IPS-20b (cell line): ENCODE results near the gene GALNTL6.

ENCODE experiments used
- H3K27ac ChIP-seq: one replicate; pipeline ENCODE4 v1.5.1; 2013; ENCODE audit warnings: low read length
- H3K27me3 ChIP-seq: 2 replicates; pipeline ENCODE4 v1.6.1; 2013; ENCODE audit warnings: mild to moderate bottlenecking, low read length, inconsistent platforms; ENCODE audit not compliant: insufficient read depth
- H3K36me3 ChIP-seq: 2 replicates; pipeline ENCODE4 v1.6.1; 2013; ENCODE audit warnings: low read depth, mild to moderate bottlenecking, inconsistent platforms, low read length, moderate library complexity; ENCODE audit not compliant: insufficient read depth
- H3K4me1 ChIP-seq: 2 replicates; pipeline ENCODE4 v1.6.1; 2013; ENCODE audit warnings: mild to moderate bottlenecking, control low read depth, inconsistent platforms, low read length, moderate library complexity; ENCODE audit not compliant: insufficient read depth
- H3K4me3 ChIP-seq: 2 replicates; pipeline ENCODE4 v1.5.1; 2013; ENCODE audit warnings: mild to moderate bottlenecking, low read length, inconsistent platforms
- H3K9ac ChIP-seq: 2 replicates; pipeline ENCODE4 v1.6.1; 2013; ENCODE audit warnings: low read depth, mild to moderate bottlenecking, inconsistent platforms, low read length, moderate library complexity
- H3K9me3 ChIP-seq: 2 replicates; pipeline ENCODE4 v1.6.1; 2013; ENCODE audit warnings: mild to moderate bottlenecking, low read depth, low read length, inconsistent platforms; ENCODE audit not compliant: insufficient read depth

GALNTL6 gene

DNA sequence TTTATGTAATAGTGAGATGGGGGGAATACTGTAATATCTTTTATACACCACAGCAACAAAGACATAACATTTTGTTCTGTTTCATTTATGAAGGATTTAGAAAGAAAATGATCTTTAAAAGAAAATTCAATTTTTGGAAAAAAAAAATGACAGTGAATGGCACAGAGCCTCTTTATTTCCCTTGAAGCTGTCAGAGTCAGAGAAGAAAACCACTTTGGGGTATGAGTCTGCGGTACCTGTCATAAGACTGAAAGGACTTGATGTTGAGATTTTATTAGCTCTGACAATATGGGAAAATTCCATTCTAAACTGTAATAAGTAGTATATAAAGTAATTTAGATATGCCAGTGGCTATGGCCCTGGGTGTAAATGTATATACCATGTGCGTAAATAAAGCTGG is 134.8 kb downstream of the GALNTL6 start:
- H3K27me3 ChIP-seq, result no peaks in the 10 kb centered on the region
- no peaks in the 10 kb centered on the region for H3K9me3 ChIP-seq
- H3K4me3 ChIP-seq, result no peak overlapping the region
- H3K9ac ChIP-seq, result no peak overlapping the region
- H3K36me3 ChIP-seq, result no peaks in the 10 kb centered on the region
- H3K4me1 ChIP-seq, result peaks cover 5% of the 10 kb centered on the region; the same call in 1 of the 2 replicates
- H3K27ac ChIP-seq, result no peak overlapping the region

DNA sequence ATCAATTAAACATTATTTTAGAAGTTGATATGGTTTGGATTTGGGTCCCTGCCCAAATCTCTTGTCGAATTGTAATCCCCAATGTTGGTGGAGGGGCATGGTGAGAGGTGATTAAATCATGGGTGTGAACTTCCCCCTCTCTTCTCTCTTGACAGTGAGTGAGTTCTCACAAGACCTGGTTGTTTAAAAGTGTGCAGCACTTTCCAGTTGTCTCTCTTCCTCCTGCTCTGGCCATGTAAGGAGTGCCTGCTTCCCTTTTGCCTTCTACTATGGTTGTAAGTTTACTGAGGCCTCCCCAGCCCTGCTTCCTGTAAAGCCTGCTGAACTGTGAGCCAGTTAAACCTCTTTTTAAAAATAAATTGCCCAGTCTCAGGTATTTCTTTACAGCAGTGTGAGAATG is 141.4 kb downstream of the GALNTL6 start:
- no peak overlapping the region for H3K27ac ChIP-seq
- H3K36me3 ChIP-seq, result no peaks in the 10 kb centered on the region

DNA sequence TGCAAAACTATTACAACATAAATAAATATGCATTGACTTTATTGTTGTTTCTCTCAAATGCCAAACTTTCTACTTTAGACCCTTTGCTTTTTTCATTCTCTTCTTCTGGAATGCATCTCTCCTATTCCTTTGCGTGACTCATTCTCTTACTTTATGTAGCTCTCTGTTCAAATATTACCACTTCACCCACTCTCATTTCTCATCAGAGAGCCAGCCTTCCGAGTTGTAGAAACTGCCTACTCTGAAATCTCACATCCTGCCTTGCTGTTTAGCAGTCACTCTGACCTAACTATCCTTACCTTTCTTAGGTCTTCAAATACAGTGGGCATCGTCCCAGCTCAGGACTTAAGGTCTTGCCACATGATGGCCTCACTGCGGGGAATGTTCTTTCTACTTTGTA is 143.5 kb downstream of the GALNTL6 start:
- Histone ChIP-seq H3K27ac (no peak overlapping the region), H3K9me3 (no peaks in the 10 kb centered on the region), H3K9ac (no peak overlapping the region), H3K4me3 (no peak overlapping the region), H3K4me1 (no peaks in the 10 kb centered on the region), H3K36me3 (no peaks in the 10 kb centered on the region), H3K27me3 (no peaks in the 10 kb centered on the region)

More for the DNA sequence above, 141.4 kb downstream of the GALNTL6 start:
- H3K9ac ChIP-seq, result no peak overlapping the region
- H3K4me1 ChIP-seq, result no peaks in the 10 kb centered on the region
- no peaks in the 10 kb centered on the region for H3K27me3 ChIP-seq
- H3K4me3 ChIP-seq, result no peak overlapping the region
- no peaks in the 10 kb centered on the region for H3K9me3 ChIP-seq

DNA sequence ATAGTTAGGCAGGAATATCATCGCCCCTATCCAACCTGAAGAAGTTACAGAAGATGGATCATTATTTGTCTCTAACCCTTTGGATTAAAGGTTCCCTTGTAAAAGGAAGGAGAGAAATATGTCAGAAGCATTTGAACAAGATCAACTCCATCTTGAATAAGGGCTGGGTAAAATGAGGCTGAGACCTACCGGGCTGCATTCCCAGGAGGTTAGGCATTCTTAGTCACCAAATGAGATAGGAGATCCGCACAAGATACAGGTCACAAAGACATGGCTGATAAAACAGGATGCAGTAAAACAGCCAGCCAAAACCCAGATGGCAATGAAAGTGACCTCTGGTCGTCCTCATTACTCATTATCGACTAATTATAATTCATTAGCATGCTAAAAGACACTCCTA is 148.9 kb downstream of the GALNTL6 start:
- H3K27me3 ChIP-seq, result no peaks in the 10 kb centered on the region
- no peaks in the 10 kb centered on the region for H3K36me3 ChIP-seq
- H3K27ac ChIP-seq, result no peak overlapping the region
- H3K9me3 ChIP-seq, result no peaks in the 10 kb centered on the region
- H3K4me3 ChIP-seq, result no peak overlapping the region
- no peaks in the 10 kb centered on the region for H3K4me1 ChIP-seq
- H3K9ac ChIP-seq, result no peak overlapping the region

DNA sequence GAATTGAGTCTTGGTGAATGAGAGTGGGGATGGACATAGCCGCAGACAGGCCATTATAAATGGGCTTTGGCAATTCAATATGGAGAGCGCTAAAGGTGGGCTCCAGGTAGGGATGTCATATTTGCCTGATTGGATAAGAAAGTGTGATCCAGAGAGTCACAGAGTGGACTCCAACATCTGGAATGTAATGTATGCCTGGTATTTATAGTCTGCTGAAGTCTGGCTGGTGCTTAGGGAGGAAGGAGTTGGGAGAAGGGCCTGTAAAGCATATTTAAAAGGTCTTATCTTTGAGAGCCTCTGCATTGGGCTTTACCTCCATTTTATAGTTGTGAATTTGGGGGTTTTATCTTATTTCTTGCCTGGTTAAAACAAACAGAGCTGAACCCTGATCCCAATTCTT is 153.2 kb downstream of the GALNTL6 start:
- H3K9ac ChIP-seq, result no peak overlapping the region
- no peaks in the 10 kb centered on the region for H3K27me3 ChIP-seq
- no peaks in the 10 kb centered on the region for H3K36me3 ChIP-seq
- H3K4me1 ChIP-seq, result no peaks in the 10 kb centered on the region
- no peak overlapping the region for H3K27ac ChIP-seq
- H3K9me3 ChIP-seq, result no peaks in the 10 kb centered on the region
- H3K4me3 ChIP-seq, result no peak overlapping the region

DNA sequence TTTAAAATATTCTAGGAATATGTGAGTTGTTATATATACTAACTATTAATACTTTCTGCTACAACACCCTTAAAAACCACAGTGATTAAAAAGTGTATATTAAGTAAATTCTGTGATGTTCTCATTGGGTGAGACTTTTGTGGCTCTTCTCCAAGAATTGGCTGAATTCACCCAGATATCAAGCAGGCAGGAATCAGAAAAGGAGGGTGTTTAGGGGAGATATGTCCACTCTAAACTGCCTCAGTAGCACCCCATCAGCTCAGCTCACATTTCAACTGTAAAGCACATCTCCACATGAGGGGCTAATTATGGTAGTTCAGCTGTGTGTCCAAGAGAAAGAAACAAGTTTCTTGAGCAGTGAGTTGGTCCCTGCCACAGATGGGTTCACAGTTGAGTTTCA is 165.0 kb downstream of the GALNTL6 start:
- H3K9ac ChIP-seq, result no peak overlapping the region
- no peaks in the 10 kb centered on the region for H3K9me3 ChIP-seq
- no peaks in the 10 kb centered on the region for H3K36me3 ChIP-seq
- H3K27ac ChIP-seq, result no peak overlapping the region
- no peaks in the 10 kb centered on the region for H3K27me3 ChIP-seq
- H3K4me3 ChIP-seq, result no peak overlapping the region
- 0 out of 2 replicates have a peak, but pooled peaks cover 3% of the 10 kb centered on the region for H3K4me1 ChIP-seq

DNA sequence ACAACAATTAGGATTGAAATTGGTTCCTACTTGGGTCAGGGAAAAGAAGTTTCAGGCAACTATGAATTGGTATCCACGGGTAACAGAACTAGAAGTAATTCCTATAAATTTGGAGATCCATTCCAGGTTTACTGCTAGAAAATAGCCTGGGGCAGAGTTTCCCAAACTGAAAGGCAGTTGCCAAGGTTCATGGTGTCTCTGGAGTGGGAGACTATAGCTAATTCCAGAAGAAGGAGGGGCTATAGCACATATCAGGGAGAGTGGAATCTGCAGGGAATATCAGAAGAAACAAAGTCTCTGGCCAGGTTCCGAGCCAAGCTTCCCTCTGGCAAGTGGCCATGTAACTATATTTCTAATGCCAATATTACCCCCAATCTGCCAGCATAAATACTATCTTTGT is 166.3 kb downstream of the GALNTL6 start:
- Histone ChIP-seq H3K4me1 (0 out of 2 replicates have a peak, but pooled peaks cover 3% of the 10 kb centered on the region), H3K27me3 (no peaks in the 10 kb centered on the region), H3K4me3 (no peak overlapping the region), H3K36me3 (no peaks in the 10 kb centered on the region), H3K27ac (no peak overlapping the region), H3K9ac (no peak overlapping the region), H3K9me3 (no peaks in the 10 kb centered on the region)

DNA sequence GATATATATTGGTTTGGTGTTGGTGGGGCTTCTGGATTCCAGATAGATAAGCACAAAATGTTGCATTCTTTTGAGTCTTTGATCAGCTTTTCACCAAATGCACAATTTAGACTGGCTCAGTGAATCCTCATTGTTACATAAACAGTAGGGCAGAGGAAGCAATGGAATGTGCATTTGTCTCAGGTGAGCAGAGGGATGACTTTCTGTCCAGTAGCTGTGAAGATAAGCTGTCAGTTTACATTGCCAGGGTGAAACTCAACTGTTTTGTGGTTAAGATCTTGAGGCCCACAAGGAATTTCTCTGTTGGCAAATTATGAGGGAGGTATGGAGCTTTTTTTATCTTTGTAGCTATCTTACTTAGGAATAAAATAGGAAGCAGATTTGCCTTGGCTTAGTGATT is 168.0 kb downstream of the GALNTL6 start:
- Histone ChIP-seq H3K27ac (no peak overlapping the region), H3K4me3 (no peak overlapping the region), H3K4me1 (0 out of 2 replicates have a peak, but pooled peaks cover 3% of the 10 kb centered on the region), H3K9ac (no peak overlapping the region), H3K27me3 (no peaks in the 10 kb centered on the region), H3K36me3 (no peaks in the 10 kb centered on the region), H3K9me3 (no peaks in the 10 kb centered on the region)

DNA sequence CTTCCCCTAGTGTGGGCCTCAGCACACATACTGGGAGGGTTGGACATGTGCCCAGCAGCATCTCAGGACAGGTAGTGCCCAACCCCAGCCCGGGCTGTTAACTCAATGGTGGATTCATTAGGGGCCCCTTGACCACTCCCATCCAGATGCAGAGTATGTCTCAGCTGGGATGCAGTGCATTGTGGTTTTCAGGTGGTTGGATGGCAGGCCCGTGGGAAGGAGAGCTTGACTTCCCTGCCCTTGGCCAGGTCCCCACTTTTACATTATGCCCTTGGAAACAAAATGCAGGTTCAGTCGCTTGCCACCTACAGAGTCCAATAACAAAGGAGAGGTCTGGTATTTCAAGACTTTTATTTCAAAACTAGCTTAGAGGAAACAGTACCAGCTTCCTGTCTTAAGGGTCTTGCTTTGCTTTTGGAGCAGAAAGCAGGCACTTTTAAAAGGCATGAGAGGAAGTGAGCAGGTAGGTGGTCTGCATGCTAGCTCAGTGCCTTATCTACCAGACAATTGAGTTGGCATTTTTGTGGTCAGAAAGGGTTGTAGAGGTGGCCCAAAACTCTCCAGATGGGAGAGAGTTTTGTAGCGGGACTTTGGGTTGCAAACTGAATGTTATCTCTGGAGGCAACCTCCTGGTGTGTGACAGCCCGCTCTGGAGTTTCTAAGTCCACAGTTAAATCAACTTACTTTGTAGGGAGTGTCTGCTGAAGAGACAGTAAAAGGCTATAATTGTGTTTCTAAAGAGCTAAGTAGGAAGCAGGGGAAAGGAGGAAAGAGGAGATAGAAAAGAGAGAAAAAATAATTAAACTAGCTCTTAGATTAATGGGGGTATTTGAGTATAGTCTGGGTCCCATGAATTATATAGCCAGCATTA is 171.0 kb downstream of the GALNTL6 start:
- Histone ChIP-seq H3K27me3 (no peaks in the 10 kb centered on the region), H3K4me3 (no peak overlapping the region), H3K27ac (no peak overlapping the region), H3K36me3 (no peaks in the 10 kb centered on the region), H3K9ac (no peak overlapping the region), H3K4me1 (0 out of 2 replicates have a peak, but pooled peaks cover 3% of the 10 kb centered on the region), H3K9me3 (no peaks in the 10 kb centered on the region)

DNA sequence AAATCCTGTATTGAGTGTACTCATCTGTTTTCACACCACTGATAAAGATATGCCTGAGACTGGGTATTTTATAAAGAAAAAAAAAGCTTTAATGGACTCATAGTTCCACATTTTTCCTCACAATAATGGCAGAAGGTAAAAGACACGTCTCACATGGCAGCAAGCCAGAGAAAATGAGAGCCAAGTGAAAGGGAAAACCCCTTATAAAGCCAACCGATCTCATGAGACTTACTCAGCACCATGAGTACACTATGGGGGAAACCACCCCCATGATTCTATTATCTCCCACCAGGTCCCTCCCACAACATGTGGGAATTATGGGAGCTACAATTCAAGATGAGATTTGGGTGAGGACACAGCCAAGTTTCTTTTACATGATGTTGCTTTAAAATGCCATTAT is 171.9 kb downstream of the GALNTL6 start:
- Histone ChIP-seq H3K36me3 (no peaks in the 10 kb centered on the region), H3K27ac (no peak overlapping the region), H3K9me3 (no peaks in the 10 kb centered on the region), H3K4me3 (no peak overlapping the region), H3K9ac (no peak overlapping the region), H3K4me1 (0 out of 2 replicates have a peak, but pooled peaks cover 3% of the 10 kb centered on the region), H3K27me3 (no peaks in the 10 kb centered on the region)

DNA sequence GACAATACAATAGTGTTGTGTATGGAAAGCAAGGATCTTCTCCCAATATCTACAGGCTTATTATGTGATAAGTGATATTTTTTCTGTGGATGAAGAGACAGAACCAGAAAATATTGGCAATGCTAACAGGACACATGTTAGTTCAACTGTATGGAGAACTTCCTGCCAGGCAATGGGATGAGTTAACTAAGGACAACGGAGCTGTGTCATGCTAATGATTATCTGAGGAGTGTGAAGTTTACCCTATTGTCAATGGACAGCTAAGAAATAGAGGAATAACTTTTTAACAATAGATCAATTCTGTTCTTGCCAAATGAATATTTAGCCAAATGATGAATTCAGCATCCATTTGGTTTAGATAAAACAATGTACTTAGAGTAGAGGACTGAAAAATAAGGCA is 180.0 kb downstream of the GALNTL6 start:
- Histone ChIP-seq H3K9me3 (peaks cover 10% of the 10 kb centered on the region; the same call in 1 of the 2 replicates), H3K27ac (no peak overlapping the region), H3K9ac (no peak overlapping the region), H3K36me3 (no peaks in the 10 kb centered on the region), H3K4me1 (peaks cover 10% of the 10 kb centered on the region; the same call in 1 of the 2 replicates), H3K4me3 (no peak overlapping the region), H3K27me3 (no peaks in the 10 kb centered on the region)

DNA sequence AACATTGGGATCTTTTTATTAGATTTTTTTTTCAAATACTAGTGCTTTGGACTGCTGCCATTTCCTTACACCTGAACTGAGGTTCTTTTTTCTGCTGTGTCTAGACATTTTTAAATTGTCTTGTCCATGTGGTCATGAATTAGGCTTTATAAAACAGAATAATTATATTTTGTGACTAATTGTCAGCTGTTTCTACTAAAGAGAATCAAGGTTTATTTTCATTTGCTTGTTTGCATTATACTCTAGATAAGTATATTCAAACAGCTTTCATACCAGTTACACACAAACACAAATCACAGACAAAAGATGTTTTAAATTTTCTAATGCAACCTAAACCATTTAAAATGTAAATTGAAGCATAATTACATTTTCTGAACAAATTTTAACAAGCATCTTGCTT is 194.7 kb downstream of the GALNTL6 start:
- Histone ChIP-seq H3K27ac (no peak overlapping the region), H3K36me3 (no peaks in the 10 kb centered on the region), H3K4me3 (no peak overlapping the region), H3K9me3 (no peaks in the 10 kb centered on the region), H3K4me1 (peaks cover 26% of the 10 kb centered on the region), H3K27me3 (0 out of 2 replicates have a peak, but pooled peaks cover 6% of the 10 kb centered on the region), H3K9ac (no peak overlapping the region)
